Nephron progenitor cell (in vitro differentiated cells): ENCODE data around the gene SMIM36.

ENCODE experiments used
- DNase-seq: peaks from one replicate; pipeline ENCODE4 v3.0.0; 2021
- H3K27ac Mint-ChIP-seq: 2 replicates; pipeline ENCODE4 v1.8.0; 2021; ENCODE audit warnings: mild to moderate bottlenecking, moderate library complexity, mixed read lengths
- H3K27me3 Mint-ChIP-seq: 2 replicates; pipeline ENCODE4 v1.8.0; 2021; ENCODE audit warnings: mild to moderate bottlenecking, low read depth, mixed read lengths; ENCODE audit not compliant: poor library complexity
- H3K36me3 Mint-ChIP-seq: 2 replicates; pipeline ENCODE4 v1.8.0; 2021; ENCODE audit warnings: low read depth, mixed read lengths
- H3K4me1 Mint-ChIP-seq: 2 replicates; pipeline ENCODE4 v1.8.0; 2021; ENCODE audit warnings: mixed read lengths
- H3K4me3 Mint-ChIP-seq: 2 replicates; pipeline ENCODE4 v1.8.0; 2021; ENCODE audit warnings: mild to moderate bottlenecking, moderate library complexity, mixed read lengths
- H3K9me3 Mint-ChIP-seq: 2 replicates; pipeline ENCODE4 v1.8.0; 2021; ENCODE audit warnings: mild to moderate bottlenecking, moderate library complexity, mixed read lengths
- CTCF ChIP-seq: fragments of 200-600 bp; sonication (generic); IDR thresholded peaks from 2 replicates; pipeline ENCODE4 v1.5.0; 2021; ENCODE audit warnings: antibody characterized with exemption

The SMIM36 gene

DNA sequence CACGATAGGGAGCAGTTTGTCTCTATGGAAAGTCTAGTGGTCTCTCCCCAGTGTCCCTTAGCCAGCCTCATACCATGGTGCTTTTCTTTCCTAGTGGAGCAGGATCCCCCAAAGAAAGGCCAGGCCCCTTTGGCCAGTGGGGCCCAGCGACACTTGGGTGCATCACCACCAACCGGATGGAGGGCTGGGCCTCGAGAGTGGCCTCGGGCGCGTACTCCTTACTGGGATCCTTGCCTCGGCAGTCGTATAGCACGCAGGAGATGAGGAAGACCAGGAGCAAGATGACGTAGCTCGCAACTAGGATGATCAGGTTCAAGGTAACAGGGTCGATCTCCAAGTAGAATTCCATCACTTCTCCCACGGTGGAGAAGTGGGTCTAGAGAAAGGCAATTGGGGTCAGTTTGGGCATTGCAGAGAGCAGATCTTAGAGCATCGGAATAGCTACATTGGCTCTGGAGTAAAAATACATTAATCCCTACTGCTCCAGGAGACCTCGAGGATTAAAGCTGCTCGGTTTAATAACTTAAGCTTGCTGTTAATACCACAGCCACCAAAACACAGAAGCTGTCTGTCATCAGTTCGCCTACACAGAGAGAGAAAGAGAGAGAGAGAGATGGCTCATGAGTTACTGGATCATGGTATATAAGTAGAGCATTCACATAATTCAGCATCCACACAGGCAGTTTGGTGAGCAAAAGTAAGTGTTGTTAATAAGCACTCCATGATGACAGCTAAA, at the start of gene SMIM36:
Gene SMIM36 (minus strand): TSS at position 467 of the 736 bp plus-strand sequence.
- DNase-seq: no peak
- Mint-ChIP-seq H3K27ac (no peak within 1 kb of the TSS), H3K4me1 (peaks cover 11% of the 10 kb centered on the region), H3K36me3 (no peaks in the 10 kb centered on the region), H3K9me3 (peaks cover 7% of the 10 kb centered on the region), H3K4me3 (no peak within 1 kb of the TSS), H3K27me3 (peaks cover 4% of the 10 kb centered on the region)
- no peak for TF ChIP-seq CTCF

- no peak for TF ChIP-seq CTCF
- Mint-ChIP-seq H3K36me3 (no peaks in the 10 kb centered on the region), H3K4me3 (no peak overlapping the region), H3K9me3 (peaks cover 8% of the 10 kb centered on the region), H3K4me1 (no peaks in the 10 kb centered on the region), H3K27me3 (no peaks in the 10 kb centered on the region), H3K27ac (no peak overlapping the region)
- no peak for DNase-seq
Measured at GRCh38 chr17:55555772-55556171, 44.5 kb upstream of the SMIM36 start.

DNA sequence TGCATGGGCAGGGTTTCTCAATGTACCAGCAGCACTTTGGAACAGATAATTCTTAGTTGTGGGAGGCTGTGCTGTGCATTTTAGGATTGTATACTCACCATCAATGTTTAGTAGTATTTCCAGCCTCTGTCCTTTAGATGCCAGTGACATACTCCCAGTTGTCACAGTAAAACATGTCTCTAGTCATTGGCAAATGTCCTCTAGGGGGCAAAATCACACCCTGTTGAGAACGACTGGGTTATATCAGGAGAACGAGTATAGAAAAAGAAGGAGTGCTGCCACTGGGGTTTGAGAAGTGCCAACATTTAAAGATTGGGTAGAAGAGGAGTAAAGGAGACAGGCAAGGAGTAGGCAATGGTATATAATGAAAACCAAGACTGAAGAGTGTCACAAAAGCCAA, 37.9 kb upstream of the SMIM36 start:
- DNase-seq: no peak
- H3K4me1 Mint-ChIP-seq: peaks cover 5% of the 10 kb centered on the region
- no peak overlapping the region for H3K27ac Mint-ChIP-seq
- no peak overlapping the region for H3K4me3 Mint-ChIP-seq
- no peak for TF ChIP-seq CTCF
- peaks cover 5% of the 10 kb centered on the region for H3K27me3 Mint-ChIP-seq
- peaks cover 6% of the 10 kb centered on the region for H3K36me3 Mint-ChIP-seq
- peaks cover 14% of the 10 kb centered on the region for H3K9me3 Mint-ChIP-seq

DNA sequence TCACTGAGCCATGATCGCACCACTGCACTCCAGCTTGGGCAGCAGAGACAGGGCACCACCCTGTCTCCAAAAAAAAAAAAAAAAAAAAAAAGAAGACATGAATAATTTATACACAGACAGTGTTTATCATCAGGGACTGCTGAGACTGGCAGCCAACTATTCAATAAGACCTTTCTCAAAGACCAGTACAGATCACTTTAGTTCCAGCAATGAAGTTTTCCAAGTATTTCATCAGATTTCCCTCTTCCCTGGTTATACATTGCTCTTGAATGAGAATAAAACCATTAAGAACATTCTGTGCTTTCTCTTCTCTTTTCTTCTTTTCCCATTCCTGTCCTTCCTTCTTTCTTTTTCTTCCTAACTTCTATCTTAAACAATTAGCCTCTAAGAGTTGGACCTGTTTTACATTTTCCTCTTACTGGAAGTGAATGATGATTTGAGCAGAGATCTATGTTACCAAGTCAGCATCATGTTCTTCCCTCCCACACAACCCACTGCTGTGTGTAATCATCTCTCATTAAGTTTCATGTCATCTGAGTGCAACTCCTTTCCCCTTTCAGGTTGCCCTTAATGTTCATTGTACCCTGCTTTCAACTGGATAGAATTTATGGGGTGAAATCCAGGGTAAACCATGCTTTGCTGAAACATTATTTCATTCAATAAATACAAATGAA, 35.9 kb upstream of the SMIM36 start:
- H3K27me3 Mint-ChIP-seq: peaks cover 5% of the 10 kb centered on the region
- H3K27ac Mint-ChIP-seq: peak overlapping the region; percentile 13

GRCh38 chr17:55546481-55546880, 35.2 kb upstream of the SMIM36 start:
- peaks cover 5% of the 10 kb centered on the region for H3K4me1 Mint-ChIP-seq
- H3K27me3 Mint-ChIP-seq: peaks cover 5% of the 10 kb centered on the region
- no peak for DNase-seq
- H3K9me3 Mint-ChIP-seq: peaks cover 18% of the 10 kb centered on the region
- peaks cover 6% of the 10 kb centered on the region for H3K36me3 Mint-ChIP-seq
- TF ChIP-seq CTCF: no peak
- no peak overlapping the region for H3K27ac Mint-ChIP-seq
- H3K4me3 Mint-ChIP-seq: no peak overlapping the region

More for the DNA sequence above, 35.9 kb upstream of the SMIM36 start:
- H3K9me3 Mint-ChIP-seq: peaks cover 18% of the 10 kb centered on the region
- DNase-seq: no peak
- peaks cover 6% of the 10 kb centered on the region for H3K36me3 Mint-ChIP-seq
- no peak for TF ChIP-seq CTCF
- peaks cover 5% of the 10 kb centered on the region for H3K4me1 Mint-ChIP-seq
- H3K4me3 Mint-ChIP-seq: no peak overlapping the region
